D341Med (cell line): ENCODE results near the gene SWAP70.

Experiments
- DNase-seq: peaks from one replicate; pipeline ENCODE4 v3.0.0; 2012; ENCODE audit warnings: low spot score

SWAP70 gene

DNA sequence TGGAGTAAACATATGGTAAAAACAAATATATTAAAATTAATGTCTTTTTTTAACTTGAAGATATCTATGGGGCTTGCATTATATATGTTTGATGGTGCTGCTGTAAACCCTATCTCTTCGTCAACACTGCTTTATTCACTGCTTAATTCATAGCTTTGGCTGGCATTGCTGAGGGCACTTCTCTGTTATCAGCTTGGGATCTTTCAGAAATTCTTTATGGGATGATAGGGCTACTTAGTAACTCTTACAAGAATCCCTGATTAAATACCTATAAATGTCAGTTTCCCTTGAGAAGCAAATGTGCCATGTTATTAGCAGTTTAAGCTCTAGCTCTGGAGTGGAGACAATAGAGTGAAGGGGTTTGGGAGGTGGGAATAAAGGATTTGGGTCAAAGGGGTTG lies 112.3 kb downstream of the SWAP70 start:
- no peak for DNase-seq

DNA sequence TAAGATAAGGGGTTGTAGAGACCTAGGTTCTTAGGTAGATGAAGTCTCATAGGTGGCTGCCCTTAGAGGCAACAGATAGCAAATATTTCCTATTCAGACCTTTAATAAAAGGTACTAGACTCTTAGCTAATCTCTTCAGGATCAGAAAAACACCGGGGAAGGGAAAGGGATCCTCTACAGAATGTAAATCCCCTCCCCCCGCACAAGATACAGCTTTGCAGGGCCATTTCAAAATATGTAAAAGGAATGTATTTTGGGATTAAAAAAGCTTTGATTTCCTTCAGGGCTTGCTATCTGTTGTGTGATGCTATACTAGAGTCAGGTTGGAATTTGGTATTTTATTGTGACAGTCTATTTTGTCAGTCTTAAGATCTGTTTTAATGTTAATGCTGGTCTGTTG lies 113.2 kb downstream of the SWAP70 start:
- DNase-seq = no peak

DNA sequence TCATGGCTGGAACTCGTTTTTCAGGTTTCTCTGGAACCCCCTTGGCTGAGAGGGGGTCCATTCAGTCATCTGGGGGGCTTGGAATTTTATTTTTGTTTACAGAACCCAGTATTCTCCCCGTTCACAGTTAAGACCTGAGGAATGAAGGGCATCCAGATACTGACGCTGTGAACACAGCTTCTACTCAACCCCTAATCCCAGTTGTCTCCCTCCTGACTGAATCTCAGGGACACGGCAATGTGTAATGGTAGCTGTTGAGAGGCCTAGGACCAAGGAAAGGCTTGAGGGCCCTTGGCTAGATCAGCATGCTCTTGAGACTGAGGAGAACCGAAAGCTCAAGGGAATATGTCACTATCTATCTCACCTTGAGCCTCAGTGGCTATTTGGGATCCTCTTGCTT lies 113.6 kb downstream of the SWAP70 start:
- no peak for DNase-seq

DNA sequence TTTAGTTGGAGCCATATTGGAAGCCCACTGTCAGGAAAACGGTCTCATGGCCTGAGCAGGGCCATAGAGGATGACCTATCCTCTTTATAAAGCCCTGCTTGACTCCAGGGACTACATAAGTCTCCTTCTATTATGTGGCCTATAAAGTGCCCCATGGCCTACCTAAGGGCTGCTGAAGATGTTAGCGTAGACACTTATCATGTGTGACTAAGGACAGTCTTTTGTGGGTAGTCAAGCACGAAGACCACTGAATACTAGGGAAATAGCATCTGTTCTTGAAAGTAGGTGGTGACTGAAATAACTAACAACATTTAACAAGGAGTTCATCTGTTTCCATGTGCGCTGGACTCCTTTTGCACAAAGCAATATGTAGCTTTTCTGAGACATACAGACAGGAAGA lies 117.1 kb downstream of the SWAP70 start:
- no peak for DNase-seq

DNA sequence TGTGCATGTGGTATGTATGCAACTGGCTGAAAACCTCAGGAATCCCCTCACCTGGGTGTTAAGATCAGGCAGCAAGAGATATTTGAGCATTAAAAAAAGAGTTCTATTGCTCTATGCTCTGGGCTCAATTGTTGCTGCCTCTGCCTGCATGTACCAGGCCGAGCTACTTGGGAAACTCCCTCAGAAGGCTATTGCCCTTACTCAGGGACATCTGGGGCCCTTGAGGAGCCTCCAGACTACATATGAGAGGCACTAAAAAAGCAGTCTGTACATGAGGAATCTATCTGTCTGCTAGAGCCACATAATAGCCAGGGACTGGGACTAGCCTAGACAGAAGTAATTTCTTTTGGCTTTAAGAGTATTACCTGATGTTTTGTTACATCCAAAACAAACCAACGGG lies 120.1 kb downstream of the SWAP70 start:
- DNase-seq = no peak

DNA sequence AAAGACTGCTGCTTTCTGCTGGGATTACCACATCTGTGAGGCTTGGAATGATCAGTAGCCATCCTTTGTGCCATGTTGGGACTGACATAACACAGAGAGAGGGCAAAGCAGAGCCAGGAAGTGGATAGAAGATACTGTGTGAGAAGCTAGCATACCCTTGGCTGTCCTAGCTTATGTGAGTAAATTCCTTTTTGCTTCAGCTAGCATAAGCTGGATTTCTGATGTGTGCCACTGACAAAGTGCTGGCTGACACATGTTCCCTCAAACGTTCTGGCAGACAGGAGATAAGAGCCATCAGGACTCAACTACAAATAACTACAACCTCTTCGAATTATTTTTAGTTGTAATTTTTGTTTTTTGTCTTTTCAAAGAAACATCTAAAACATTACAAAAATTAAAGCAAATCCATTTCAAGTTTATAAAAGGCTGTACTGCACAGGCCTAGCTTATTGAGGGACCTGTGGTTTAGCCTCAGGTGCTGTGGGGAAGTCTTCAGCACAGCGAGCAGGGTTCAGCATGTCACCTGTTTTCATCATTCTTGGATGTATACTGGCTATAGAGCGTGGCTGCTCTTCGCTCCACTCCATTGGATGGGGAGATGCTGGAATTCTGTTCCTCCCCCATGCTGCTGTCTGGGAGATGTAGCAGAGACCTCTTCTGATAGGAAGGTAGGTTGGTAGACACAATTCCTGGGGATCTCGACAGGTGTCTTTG lies 120.9 kb downstream of the SWAP70 start:
- no peak for DNase-seq

DNA sequence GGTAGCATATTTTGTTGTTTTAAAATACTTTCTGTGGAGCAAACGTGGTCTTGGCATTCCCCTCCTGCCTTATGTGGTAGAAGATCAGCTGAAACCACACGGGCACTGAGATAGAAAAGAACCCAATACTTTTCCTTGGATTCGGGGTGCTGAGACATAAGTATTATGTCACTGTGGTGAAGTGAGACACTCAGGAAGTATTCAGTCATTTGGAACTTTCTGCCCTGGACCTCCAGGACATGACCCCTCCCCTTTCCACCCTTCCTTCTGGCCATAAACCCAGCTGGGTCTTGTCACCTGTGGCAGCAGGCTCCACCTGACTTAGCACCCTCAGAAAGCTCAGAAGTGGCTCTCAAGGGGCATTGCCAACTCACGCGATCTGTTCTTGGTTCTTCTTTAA lies 123.4 kb downstream of the SWAP70 start:
- DNase-seq = no peak

DNA sequence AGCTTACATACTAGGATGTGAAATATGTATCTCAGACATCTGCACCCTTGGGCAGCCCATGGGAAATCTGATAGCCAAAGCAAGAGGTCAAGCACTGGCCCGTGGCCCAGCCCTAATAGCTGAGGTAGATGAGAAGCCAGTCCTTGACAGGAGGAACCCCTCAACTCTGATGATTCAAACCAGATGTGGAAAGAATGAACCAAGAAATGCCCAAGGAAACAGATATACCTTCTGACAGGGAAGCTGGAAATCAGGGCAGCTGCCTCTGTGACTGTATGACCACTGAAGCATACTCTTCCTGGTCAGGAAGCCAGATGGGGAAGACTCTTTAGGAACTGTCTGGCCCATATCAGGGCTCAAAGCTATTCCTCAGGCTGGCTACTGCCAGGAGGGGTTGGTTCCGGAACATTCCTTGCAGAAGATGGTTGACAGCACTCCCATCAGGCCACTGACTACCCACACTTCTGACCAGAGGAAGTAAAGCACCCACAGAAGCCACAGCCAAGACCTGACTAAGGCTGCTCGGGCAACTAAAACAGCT lies 124.2 kb downstream of the SWAP70 start:
- DNase-seq = no peak

DNA sequence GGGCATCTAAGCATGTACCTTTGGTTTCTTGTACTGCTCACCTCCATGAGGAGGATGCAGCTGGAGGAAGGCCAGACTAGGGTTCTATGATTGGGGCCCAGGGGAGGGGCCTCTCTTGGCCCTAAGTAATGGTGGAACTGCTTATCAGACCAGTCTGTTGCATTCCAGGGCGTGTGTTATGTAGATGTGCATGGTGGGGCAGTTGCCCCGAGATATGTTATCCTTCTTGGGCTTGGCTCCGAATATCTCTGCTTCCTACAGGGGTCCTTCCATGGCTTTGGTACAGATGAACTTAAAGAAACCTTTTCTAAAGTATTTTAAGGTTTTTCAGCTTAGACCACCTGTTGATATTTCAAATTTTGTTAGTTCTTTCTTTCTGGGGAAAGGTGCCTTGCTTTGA lies 126.0 kb downstream of the SWAP70 start:
- DNase-seq = no peak

DNA sequence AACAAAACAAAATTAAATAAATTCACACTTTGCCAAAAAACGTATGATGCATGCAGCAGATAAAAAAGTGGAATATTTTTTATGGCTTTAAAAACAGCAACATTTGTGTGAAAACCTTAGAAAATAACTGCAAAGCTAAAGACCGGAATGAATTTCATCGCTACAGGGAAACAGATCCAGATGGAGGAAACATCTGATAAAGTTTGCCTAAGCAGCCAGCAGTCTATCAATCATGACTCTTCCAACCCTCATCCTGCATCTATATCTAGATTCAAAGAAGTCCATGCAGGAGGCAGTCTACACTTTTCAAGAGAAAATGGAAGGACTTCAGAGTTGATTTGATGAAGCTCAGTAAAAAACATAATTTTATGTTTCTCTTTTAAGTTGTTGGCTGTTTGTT lies 126.8 kb downstream of the SWAP70 start:
- DNase-seq = no peak

DNA sequence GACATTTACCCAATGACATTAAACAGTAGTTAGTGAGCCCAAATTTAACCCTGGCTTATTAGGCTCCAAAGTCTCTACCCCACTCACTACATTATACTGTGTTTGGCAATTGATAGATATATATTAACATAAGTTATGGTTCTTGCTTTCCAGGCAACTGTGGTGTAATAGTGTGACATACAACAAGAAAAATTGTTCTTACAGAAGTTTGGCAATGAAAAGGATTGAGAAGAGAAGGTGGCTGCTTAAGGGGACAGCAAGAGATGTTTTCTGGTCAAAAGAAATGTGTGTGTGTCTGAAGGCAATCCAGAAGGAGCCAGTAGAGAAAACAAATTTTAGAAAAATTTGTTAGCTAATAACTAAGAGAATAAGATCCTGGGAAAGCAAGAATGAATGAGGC lies 132.4 kb downstream of the SWAP70 start:
- no peak for DNase-seq

DNA sequence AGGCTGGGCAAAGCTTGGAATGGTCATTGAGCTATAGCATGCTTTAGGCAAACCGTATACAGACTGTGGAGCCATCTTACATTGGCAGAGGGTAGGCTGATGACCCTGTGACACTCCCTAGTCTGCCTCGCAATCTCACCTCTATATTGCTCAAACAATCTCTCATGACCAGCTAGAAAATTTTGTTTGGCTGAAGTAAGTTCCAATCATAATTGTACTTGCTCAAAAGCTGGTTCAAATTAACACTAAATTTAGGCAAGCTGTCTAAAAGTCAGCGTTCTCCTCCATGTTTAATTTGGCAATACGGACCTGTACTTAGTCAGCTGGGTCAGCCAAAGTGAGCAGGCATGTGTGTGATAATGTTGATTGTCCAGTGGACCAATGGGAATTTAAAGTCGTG lies 133.0 kb downstream of the SWAP70 start:
- DNase-seq = no peak

DNA sequence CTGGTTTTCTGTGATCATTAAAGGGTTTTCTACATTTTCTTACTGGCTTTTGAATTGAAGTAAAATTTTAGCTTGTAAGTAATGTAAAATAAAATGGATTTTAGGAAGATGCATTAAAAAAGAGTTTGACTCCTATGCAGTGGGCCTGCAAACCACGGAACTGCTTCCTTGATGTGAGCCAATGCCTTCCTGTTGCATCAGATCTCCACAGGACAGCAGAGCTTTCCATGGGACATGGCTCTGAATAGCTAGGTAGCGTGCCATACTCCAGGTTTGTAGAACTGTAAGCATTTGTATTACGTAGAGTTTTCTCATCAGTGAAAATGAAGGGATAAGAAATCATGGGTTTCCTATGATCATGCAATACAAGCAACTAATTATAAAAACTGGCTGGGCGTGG lies 133.4 kb downstream of the SWAP70 start:
- DNase-seq = no peak

DNA sequence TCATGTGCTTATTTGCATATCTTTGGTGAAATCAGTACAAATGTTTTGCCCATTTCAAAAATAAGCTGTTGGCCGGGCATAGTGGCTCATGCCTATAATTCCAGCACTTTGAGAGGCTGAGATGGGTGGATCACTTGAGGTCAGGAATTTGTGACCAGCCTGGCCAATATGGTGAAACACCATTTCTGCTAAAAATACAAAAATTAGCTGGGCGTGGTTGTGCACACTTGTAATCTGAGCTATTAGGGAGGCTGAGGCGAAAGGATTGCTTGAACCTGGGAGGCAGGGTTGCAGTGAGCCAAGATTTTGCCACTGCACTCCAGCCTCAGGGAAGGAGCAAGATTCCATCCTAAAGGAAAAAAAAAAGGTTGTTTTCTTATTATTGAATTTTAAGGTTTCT lies 136.0 kb downstream of the SWAP70 start:
- DNase-seq = no peak

DNA sequence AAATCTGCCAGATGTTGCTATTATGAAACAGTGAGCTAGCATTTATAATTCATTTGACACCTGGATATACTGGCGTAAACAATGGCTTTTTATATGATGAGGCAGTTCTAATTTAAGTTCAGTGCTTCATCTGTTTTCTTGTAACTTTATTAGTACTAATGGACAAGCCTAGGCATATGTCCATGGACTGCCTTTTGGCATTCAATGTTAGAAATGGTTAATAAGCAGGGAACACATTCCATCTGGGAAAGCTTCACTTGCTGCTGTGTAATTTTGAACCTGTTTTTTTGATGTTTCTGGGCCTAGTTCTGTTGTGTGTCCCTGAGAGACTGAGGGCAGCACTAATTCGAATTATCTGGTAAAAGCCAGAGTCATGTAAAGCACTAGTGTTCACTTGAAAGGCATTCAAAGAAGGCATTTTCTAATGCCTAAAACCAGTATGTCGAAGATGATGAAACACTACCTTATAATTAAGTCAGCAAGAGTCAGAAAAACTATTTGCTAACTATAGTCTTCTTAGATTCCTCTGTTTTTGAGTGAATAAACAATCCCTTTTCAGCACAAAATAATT lies 138.5 kb downstream of the SWAP70 start:
- DNase-seq = no peak
